MM.1S (cell line): ENCODE measurements around the gene SOX13.
A peak's percentile ranks its signal among the peaks of the same experiment; 100 is the strongest.

Experiments
- DNase-seq: peaks from one replicate; pipeline ENCODE4 v3.0.0-alpha.2; 2015
- H2AFZ ChIP-seq: fragments of 300-600 bp; sonication (generic); 2 replicates; pipeline ENCODE4 v1.6.0; 2016; ENCODE audit warnings: antibody characterized with exemption, low read length
- H3F3A ChIP-seq: fragments of 300-600 bp; sonication (generic); 2 replicates; pipeline ENCODE4 v1.6.1; 2016; ENCODE audit warnings: mild to moderate bottlenecking, antibody characterized with exemption, low read length, moderate library complexity, mixed read lengths; ENCODE audit not compliant: insufficient read depth
- H3K27ac ChIP-seq: fragments of 300-600 bp; sonication (generic); 2 replicates; pipeline ENCODE4 v1.5.1; 2016; ENCODE audit warnings: mild to moderate bottlenecking, low read length
- H3K27me3 ChIP-seq: fragments of 300-600 bp; sonication (generic); replicated peaks from 2 replicates; pipeline ENCODE4 v1.6.0; 2016; ENCODE audit warnings: low read length; ENCODE audit not compliant: insufficient read depth
- H3K36me3 ChIP-seq: fragments of 300-600 bp; sonication (generic); replicated peaks from 2 replicates; pipeline ENCODE4 v1.6.1; 2016; ENCODE audit warnings: mild to moderate bottlenecking, low read length, mixed read lengths; ENCODE audit not compliant: insufficient read depth
- H3K4me1 ChIP-seq: fragments of 300-600 bp; sonication (generic); 2 replicates; pipeline ENCODE4 v1.6.1; 2016; ENCODE audit warnings: low read length, mixed read lengths
- H3K4me2 ChIP-seq: fragments of 300-600 bp; sonication (generic); 2 replicates; pipeline ENCODE4 v1.6.0; 2016; ENCODE audit warnings: low read depth, low read length
- H3K4me3 ChIP-seq: fragments of 300-600 bp; sonication (generic); 2 replicates; pipeline ENCODE4 v1.5.1; 2016; ENCODE audit warnings: low read length, mixed read lengths
- H3K79me2 ChIP-seq: fragments of 300-600 bp; sonication (generic); 2 replicates; pipeline ENCODE4 v1.6.1; 2016; ENCODE audit warnings: mixed run types, low read length, mixed read lengths
- H3K9ac ChIP-seq: fragments of 300-600 bp; sonication (generic); 2 replicates; pipeline ENCODE4 v1.6.1; 2016; ENCODE audit warnings: low read length, mixed read lengths
- H3K9me2 ChIP-seq: fragments of 300-600 bp; sonication (generic); replicated peaks from 2 replicates; pipeline ENCODE4 v1.6.1; 2016; ENCODE audit warnings: mild to moderate bottlenecking, low read length, mixed read lengths; ENCODE audit not compliant: insufficient read depth
- H3K9me3 ChIP-seq: fragments of 300-600 bp; sonication (generic); replicated peaks from 2 replicates; pipeline ENCODE4 v1.6.1; 2016; ENCODE audit warnings: mild to moderate bottlenecking, low read length, mixed read lengths; ENCODE audit not compliant: insufficient read depth
- H4K20me1 ChIP-seq: fragments of 300-600 bp; sonication (generic); 2 replicates; pipeline ENCODE4 v1.6.1; 2016; ENCODE audit warnings: mild to moderate bottlenecking, low read length, moderate library complexity, mixed read lengths; ENCODE audit not compliant: insufficient read depth
- EZH2 ChIP-seq: fragments of 300-600 bp; sonication (generic); optimal IDR thresholded peaks from 2 replicates; pipeline ENCODE3; 2017; ENCODE audit warnings: low read depth, mild to moderate bottlenecking, antibody characterized with exemption, low read length, mixed read lengths
- EZH2phosphoT487 ChIP-seq: fragments of 300-600 bp; sonication (generic); IDR thresholded peaks from 2 replicates; pipeline ENCODE4 v1.6.1; 2018; ENCODE audit warnings: antibody characterized with exemption, low read length
- TF ChIP-seq, protein P1 (sequence below): fragments of 300-600 bp; sonication (generic); IDR thresholded peaks from 2 replicates; pipeline ENCODE4 v1.5.1; 2016; ENCODE audit warnings: antibody characterized with exemption, low read length, mixed read lengths

SOX13 gene

DNA sequence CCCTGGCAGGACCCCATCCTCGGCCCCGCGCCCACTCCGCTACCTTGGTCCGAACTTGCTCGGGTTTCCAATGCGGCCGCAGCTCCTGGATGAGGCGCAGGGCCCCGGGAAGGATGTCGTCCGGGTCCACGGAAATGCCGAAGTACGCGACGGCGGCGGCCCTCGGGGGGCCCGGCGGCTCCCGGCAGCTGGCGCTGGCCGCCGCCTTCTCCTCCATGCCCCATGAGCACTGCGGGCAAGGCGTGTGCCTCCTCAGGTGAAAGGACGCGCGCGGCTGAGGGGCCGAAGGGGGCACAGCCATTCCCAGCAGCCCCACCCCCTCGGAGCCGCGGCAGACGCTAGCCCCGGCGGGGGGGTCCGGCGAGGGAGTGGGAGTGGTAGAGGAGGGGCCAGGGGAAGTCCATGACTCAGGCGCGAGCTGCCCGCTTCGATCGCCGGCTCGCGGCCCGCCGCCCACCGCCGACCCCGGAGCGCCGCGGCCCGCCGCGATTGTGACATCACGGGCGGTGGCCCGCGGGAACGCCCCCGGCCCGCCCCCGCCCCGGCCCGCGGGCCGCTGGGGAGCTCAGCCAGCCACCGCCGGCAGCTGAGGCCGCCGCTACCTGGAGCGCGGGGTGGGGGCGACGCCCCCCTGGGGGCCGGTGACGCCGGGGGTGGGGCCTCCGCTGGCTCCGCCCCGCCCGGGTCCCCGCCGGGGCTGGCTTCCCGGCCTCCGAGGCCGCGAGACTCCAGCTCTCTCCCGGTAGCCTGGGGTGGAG lies 78.8 kb downstream of the SOX13 start, which contains the start of gene ETNK2:
Gene ETNK2 (minus strand): TSS at position 493 of the 758 bp plus-strand sequence. CDS start 192 bp downstream, at position 301.
- H2AFZ ChIP-seq = peak within 1 kb of the TSS; percentile 81
- H3K36me3 ChIP-seq = no peaks in the 10 kb centered on the region
- H3K27me3 ChIP-seq = peaks cover 40% of the 10 kb centered on the region
- no peaks in the 10 kb centered on the region for H3K9me2 ChIP-seq
- H3K79me2 ChIP-seq = no peaks in the 10 kb centered on the region
- H3K4me2 ChIP-seq = peak within 1 kb of the TSS; percentile 90
- H3K4me1 ChIP-seq = no peaks in the 10 kb centered on the region
- no peaks in the 10 kb centered on the region for H3K9me3 ChIP-seq
- H3K27ac ChIP-seq = no peak within 1 kb of the TSS
- H3F3A ChIP-seq = no peaks in the 10 kb centered on the region
- H3K9ac ChIP-seq = peak within 1 kb of the TSS; percentile 8; the same call in 1 of the 2 replicates
- DNase-seq = peak; percentile 28
- TF ChIP-seq EZH2phosphoT487 (no peak), EZH2 (no peak)
- TF ChIP-seq, protein P1, sequence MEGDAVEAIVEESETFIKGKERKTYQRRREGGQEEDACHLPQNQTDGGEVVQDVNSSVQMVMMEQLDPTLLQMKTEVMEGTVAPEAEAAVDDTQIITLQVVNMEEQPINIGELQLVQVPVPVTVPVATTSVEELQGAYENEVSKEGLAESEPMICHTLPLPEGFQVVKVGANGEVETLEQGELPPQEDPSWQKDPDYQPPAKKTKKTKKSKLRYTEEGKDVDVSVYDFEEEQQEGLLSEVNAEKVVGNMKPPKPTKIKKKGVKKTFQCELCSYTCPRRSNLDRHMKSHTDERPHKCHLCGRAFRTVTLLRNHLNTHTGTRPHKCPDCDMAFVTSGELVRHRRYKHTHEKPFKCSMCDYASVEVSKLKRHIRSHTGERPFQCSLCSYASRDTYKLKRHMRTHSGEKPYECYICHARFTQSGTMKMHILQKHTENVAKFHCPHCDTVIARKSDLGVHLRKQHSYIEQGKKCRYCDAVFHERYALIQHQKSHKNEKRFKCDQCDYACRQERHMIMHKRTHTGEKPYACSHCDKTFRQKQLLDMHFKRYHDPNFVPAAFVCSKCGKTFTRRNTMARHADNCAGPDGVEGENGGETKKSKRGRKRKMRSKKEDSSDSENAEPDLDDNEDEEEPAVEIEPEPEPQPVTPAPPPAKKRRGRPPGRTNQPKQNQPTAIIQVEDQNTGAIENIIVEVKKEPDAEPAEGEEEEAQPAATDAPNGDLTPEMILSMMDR = no peak
- H3K4me3 ChIP-seq = peak within 1 kb of the TSS; percentile 58; the same call in 1 of the 2 replicates
- no peaks in the 10 kb centered on the region for H4K20me1 ChIP-seq

DNA sequence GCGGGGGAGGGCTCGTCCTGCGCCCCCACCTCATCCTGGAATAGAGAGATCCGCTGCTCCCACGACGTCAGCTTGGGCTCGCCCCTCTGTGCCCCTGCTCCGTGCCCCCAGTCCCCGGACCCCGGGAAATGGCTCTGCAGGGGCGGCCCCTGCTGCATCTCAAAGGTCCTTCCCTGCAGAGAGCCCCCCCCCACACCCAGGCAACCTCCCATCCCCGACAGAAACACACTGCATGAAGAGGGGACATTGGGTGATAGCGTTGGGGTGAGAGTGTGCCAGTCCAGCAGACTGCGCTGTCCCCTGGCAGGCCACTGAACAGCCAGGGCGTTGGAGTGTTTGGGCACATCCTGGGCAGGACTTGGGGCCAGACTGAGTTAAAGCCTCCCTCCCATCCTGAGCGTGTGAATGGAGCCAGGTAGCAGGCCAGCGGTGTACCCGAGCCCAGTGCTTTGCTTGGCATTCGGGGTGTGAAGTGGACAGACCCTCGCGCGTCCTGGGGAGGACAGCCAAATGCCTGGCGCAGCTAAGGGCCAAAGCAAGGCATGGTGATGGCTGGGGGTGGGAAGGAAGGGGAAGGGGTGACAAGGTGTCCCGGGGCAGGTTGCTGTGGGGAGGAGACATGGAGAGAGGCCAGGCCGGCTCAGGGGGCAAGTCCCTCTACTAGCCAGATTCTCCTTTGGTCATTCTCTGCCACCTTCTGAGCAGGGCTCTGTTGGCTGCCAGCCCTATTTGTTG lies 79.6 kb downstream of the SOX13 start:
- peak overlapping the region; percentile 43; the same call in 1 of the 2 replicates for H3K4me3 ChIP-seq
- no peak for DNase-seq
- no peaks in the 10 kb centered on the region for H4K20me1 ChIP-seq
- H3K9ac ChIP-seq = peak overlapping the region; percentile 8; the same call in 1 of the 2 replicates
- peak overlapping the region; percentile 57; the same call in 1 of the 2 replicates for H2AFZ ChIP-seq
- H3K9me2 ChIP-seq = no peaks in the 10 kb centered on the region
- H3K4me1 ChIP-seq = no peaks in the 10 kb centered on the region
- no peaks in the 10 kb centered on the region for H3K36me3 ChIP-seq
- H3K9me3 ChIP-seq = no peaks in the 10 kb centered on the region
- H3K27ac ChIP-seq = no peak overlapping the region
- H3K79me2 ChIP-seq = no peaks in the 10 kb centered on the region
- peaks cover 40% of the 10 kb centered on the region for H3K27me3 ChIP-seq
- H3F3A ChIP-seq = no peaks in the 10 kb centered on the region
- no peak for TF ChIP-seq EZH2
- TF ChIP-seq EZH2phosphoT487 = no peak
- TF ChIP-seq, protein P1 = no peak
- H3K4me2 ChIP-seq = peak overlapping the region; percentile 86

DNA sequence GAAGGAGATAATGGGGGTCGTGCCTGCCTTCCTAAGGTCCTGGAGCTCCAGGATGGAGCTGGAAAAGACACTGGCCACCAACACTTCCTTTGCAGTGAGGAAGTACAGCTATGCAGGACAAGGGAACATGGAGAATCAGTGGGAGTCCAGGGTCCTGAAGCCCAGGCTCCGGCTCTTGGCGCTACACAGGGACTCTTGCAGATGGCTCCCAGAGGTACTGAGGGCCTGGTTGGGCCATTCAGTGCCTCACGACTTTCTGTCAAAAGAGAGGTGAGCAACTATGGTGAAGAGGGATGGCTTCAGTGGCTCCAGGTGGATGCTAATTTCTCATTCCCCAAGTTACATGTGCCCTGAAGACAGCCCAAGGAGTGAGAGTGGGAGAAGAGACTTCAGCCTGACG lies 80.8 kb downstream of the SOX13 start:
- H2AFZ ChIP-seq = no peak overlapping the region
- H3K27me3 ChIP-seq = peaks cover 40% of the 10 kb centered on the region
- no peak overlapping the region for H3K27ac ChIP-seq
- no peaks in the 10 kb centered on the region for H3F3A ChIP-seq
- no peaks in the 10 kb centered on the region for H3K4me1 ChIP-seq
- H3K4me2 ChIP-seq = no peak overlapping the region
- H3K4me3 ChIP-seq = no peak overlapping the region
- H4K20me1 ChIP-seq = no peaks in the 10 kb centered on the region
- TF ChIP-seq EZH2 (no peak), EZH2phosphoT487 (no peak)
- TF ChIP-seq, protein P1 = no peak
- no peak overlapping the region for H3K9ac ChIP-seq
- no peaks in the 10 kb centered on the region for H3K9me3 ChIP-seq
- H3K9me2 ChIP-seq = no peaks in the 10 kb centered on the region
- H3K36me3 ChIP-seq = no peaks in the 10 kb centered on the region
- DNase-seq = no peak
- H3K79me2 ChIP-seq = no peaks in the 10 kb centered on the region
